IMR-90 (cell line): ENCODE measurements around the gene L3HYPDH. TPM values are rescaled to one million over a fixed set of nuclear protein-coding genes. Genes with fewer than 3 reads are reported as not detected.

ENCODE experiments used
- ATAC-seq: fragments of 200-7000 bp; cut with Tn5 transposase; 2 replicates; pipeline ENCODE4 v1.9.1; 2020; ENCODE audit warnings: low read depth, mild to moderate bottlenecking, moderate library complexity
- BruUV-seq: library from RNA; stranded (reverse); fragments of 400-500 nt; replicated peaks from 2 replicates; lab custom pipeline; 2021; lab: Mats Ljungman, UMichigan
- CTCF ChIA-PET: fragments of 300-600 bp; formaldehyde crosslinking; extraction: SDS; loops from one replicate; lab custom pipeline; 2021; ENCODE audit warnings: antibody characterized with exemption; lab: Yijun Ruan, JAX
- POLR2A ChIA-PET: fragments of 300-600 bp; sonication (Branson Sonifier 250); formaldehyde crosslinking; loops from one replicate; lab custom pipeline; 2022; ENCODE audit warnings: antibody characterized with exemption; ENCODE audit not compliant: unreplicated experiment; lab: Charles Lee
- DNase-seq: peaks from one replicate; pipeline ENCODE4 v3.0.0; 2013
- H2AFZ ChIP-seq: replicated peaks from 2 replicates; pipeline ENCODE3; 2013; ENCODE audit warnings: low read length, mild to moderate bottlenecking; ENCODE audit not compliant: poor library complexity
- H2AK5ac ChIP-seq: 2 replicates; pipeline ENCODE4 v1.6.1; 2013; ENCODE audit warnings: low read depth, low read length, inconsistent platforms
- H2AK9ac ChIP-seq: replicated peaks from 2 replicates; pipeline ENCODE3; 2013; ENCODE audit warnings: mild to moderate bottlenecking, low read depth, low read length, moderate library complexity; ENCODE audit not compliant: poor library complexity
- H2BK120ac ChIP-seq: 2 replicates; pipeline ENCODE4 v1.6.1; 2013; ENCODE audit warnings: low read depth, low read length, inconsistent platforms
- H2BK15ac ChIP-seq: 3 replicates; pipeline ENCODE4 v1.6.1; 2013; ENCODE audit warnings: low read depth, low read length, inconsistent platforms
- H2BK20ac ChIP-seq: 2 replicates; pipeline ENCODE4 v1.6.1; 2013; ENCODE audit warnings: low read depth, mild to moderate bottlenecking, inconsistent platforms, low read length, moderate library complexity
- H2BK5ac ChIP-seq: 2 replicates; pipeline ENCODE4 v1.6.1; 2013; ENCODE audit warnings: mild to moderate bottlenecking, low read depth, low read length, inconsistent platforms; ENCODE audit not compliant: poor library complexity, severe bottlenecking
- H3K14ac ChIP-seq: replicated peaks from 2 replicates; pipeline ENCODE4 v1.6.1; 2013; ENCODE audit warnings: low read depth, low read length, inconsistent platforms
- H3K18ac ChIP-seq: 2 replicates; pipeline ENCODE4 v1.6.1; 2013; ENCODE audit warnings: low read depth, low read length, control low read depth
- H3K23ac ChIP-seq: 2 replicates; pipeline ENCODE4 v1.6.1; 2013; ENCODE audit warnings: low read depth, low read length, inconsistent platforms
- H3K27ac ChIP-seq: 2 replicates; pipeline ENCODE4 v1.5.1; 2013; ENCODE audit warnings: mild to moderate bottlenecking, control low read depth, low read length; ENCODE audit not compliant: insufficient read depth
- H3K27me3 ChIP-seq: 2 replicates; pipeline ENCODE4 v1.6.1; 2013; ENCODE audit warnings: low read length; ENCODE audit not compliant: control insufficient read depth, insufficient read depth
- H3K36me3 ChIP-seq: 2 replicates; pipeline ENCODE4 v1.6.1; 2013; ENCODE audit warnings: low read length, mixed read lengths; ENCODE audit not compliant: control insufficient read depth, insufficient read depth
- H3K4ac ChIP-seq: 2 replicates; pipeline ENCODE4 v1.6.1; 2013; ENCODE audit warnings: low read depth, low read length, inconsistent platforms
- H3K4me1 ChIP-seq: 2 replicates; pipeline ENCODE4 v1.6.1; 2013; ENCODE audit warnings: low read length, mixed read lengths; ENCODE audit not compliant: control insufficient read depth, insufficient read depth
- H3K4me2 ChIP-seq: 2 replicates; pipeline ENCODE4 v1.6.1; 2013; ENCODE audit warnings: low read depth, mild to moderate bottlenecking, control low read depth, low read length, moderate library complexity
- H3K4me3 ChIP-seq: 2 replicates; pipeline ENCODE4 v1.5.1; 2013; ENCODE audit warnings: low read depth, mild to moderate bottlenecking, control low read depth, low read length, moderate library complexity; ENCODE audit not compliant: insufficient read depth
- H3K56ac ChIP-seq: 2 replicates; pipeline ENCODE4 v1.6.1; 2013; ENCODE audit warnings: low read length, inconsistent platforms; ENCODE audit not compliant: insufficient read depth; ENCODE audit errors: extremely low read depth
- H3K79me1 ChIP-seq, 2 experiments: 2 replicates each; pipeline ENCODE4 v1.6.1; 2013; ENCODE audit warnings: low read length in 2 of 2, inconsistent platforms in 1 of 2, low read depth in 1 of 2
- H3K9ac ChIP-seq: 2 replicates; pipeline ENCODE4 v1.6.1; 2013; ENCODE audit warnings: low read depth, low read length, control low read depth
- H3K9me1 ChIP-seq: 2 replicates; pipeline ENCODE4 v1.6.1; 2013; ENCODE audit warnings: low read length, inconsistent platforms; ENCODE audit not compliant: insufficient read depth
- H3K9me3 ChIP-seq: 2 replicates; pipeline ENCODE4 v1.6.1; 2013; ENCODE audit warnings: low read length; ENCODE audit not compliant: control insufficient read depth, insufficient read depth
- H4K20me1 ChIP-seq: 2 replicates; pipeline ENCODE4 v1.6.1; 2013; ENCODE audit warnings: low read length, inconsistent platforms; ENCODE audit not compliant: insufficient read depth
- H4K5ac ChIP-seq: 2 replicates; pipeline ENCODE4 v1.6.1; 2013; ENCODE audit warnings: mild to moderate bottlenecking, low read depth, low read length, control low read depth
- H4K8ac ChIP-seq, 2 experiments: 2 replicates each; pipeline ENCODE4 v1.6.1; 2013; ENCODE audit warnings: low read depth in 2 of 2, low read length in 2 of 2, control low read depth in 1 of 2, inconsistent platforms in 1 of 2
- H4K91ac ChIP-seq: 2 replicates; pipeline ENCODE4 v1.6.1; 2013; ENCODE audit warnings: low read depth, low read length, inconsistent platforms; ENCODE audit not compliant: insufficient read depth
- BHLHE40 ChIP-seq: fragments of 150-350 bp; IDR thresholded peaks from 2 replicates; pipeline ENCODE4 v1.6.1; 2016; ENCODE audit warnings: mild to moderate bottlenecking, low read depth, low read length
- CEBPB ChIP-seq: IDR thresholded peaks from 2 replicates; pipeline ENCODE4 v1.6.1; 2012; ENCODE audit warnings: low read depth, low read length, improper control_type of control experiment
- CHD1 ChIP-seq: IDR thresholded peaks from 2 replicates; pipeline ENCODE4 v1.6.1; 2012; ENCODE audit warnings: low read depth, low read length, improper control_type of control experiment
- MAFK ChIP-seq: IDR thresholded peaks from 2 replicates; pipeline ENCODE4 v1.6.1; 2012; ENCODE audit warnings: low read depth, low read length, improper control_type of control experiment
- MAZ ChIP-seq: IDR thresholded peaks from 2 replicates; pipeline ENCODE4 v1.6.1; 2012; ENCODE audit warnings: low read depth, mild to moderate bottlenecking, low read length, improper control_type of control experiment, moderate library complexity, borderline replicate concordance
- MXI1 ChIP-seq: IDR thresholded peaks from 2 replicates; pipeline ENCODE4 v1.6.1; 2012; ENCODE audit warnings: low read depth, mild to moderate bottlenecking, low read length, moderate library complexity, borderline replicate concordance
- NFE2L2 ChIP-seq: fragments of 150-350 bp; IDR thresholded peaks from 2 replicates; pipeline ENCODE4 v1.6.1; 2016; ENCODE audit warnings: low read depth, mild to moderate bottlenecking, low read length
- POLR2A ChIP-seq: IDR thresholded peaks from 2 replicates; pipeline ENCODE4 v1.6.1; 2012; ENCODE audit warnings: mild to moderate bottlenecking, low read depth, low read length
- RAD21 ChIP-seq: IDR thresholded peaks from 2 replicates; pipeline ENCODE4 v1.6.1; 2012; ENCODE audit warnings: low read length, improper control_type of control experiment
- RCOR1 ChIP-seq: IDR thresholded peaks from 2 replicates; pipeline ENCODE4 v1.6.1; 2012; ENCODE audit warnings: mild to moderate bottlenecking, low read length, improper control_type of control experiment; ENCODE audit not compliant: insufficient replicate concordance
- RFX5 ChIP-seq: IDR thresholded peaks from 2 replicates; pipeline ENCODE4 v1.8.0; 2012; ENCODE audit warnings: low read depth, mild to moderate bottlenecking, low read length, moderate library complexity
- WGBS, 2 experiments: methylation state at CpG; one replicate each; pipeline versions ENCODE4 v1.1.5 to v1.1.7; 2013; ENCODE audit warnings: missing lambda C conversion rate in 2 of 2; ENCODE audit not compliant: insufficient read length in 1 of 2; ENCODE audit errors: extremely low coverage in 2 of 2; 5-methylcytosine and 5-hydroxymethylcytosine counted together
- dilution Hi-C: fragments of 300-500 bp; cut with HindIII; formaldehyde crosslinking; loops from one replicate; pipeline ENCODE4 v1.14.3; 2018; ENCODE audit warnings: low sequenced_read_pairs; ENCODE audit not compliant: unreplicated experiment
- in situ Hi-C: fragments of 300-500 bp; cut with MboI; formaldehyde crosslinking; loops from 3 replicates; pipeline ENCODE4 v1.14.3; 2019; ENCODE audit warnings: low sequenced_read_pairs, inconsistent platforms, mixed read lengths
- intact Hi-C: fragments of 100-400 bp; cut with micrococcal nuclease; formaldehyde crosslinking; loops from 2 replicates; pipeline ENCODE4 v1.10.0; 2022
- polyA plus RNA-seq, 3 experiments: library from polyadenylated mRNA; depleted of rRNA; stranded (reverse); fragments of >200 nt; gene quantifications; 2 replicates each; pipeline ENCODE4 v1.2.3, GENCODE V29; 2012; ENCODE audit warnings: low replicate concordance in 1 of 3
- total RNA-seq: library from RNA; depleted of rRNA; stranded (reverse); fragments of >200 nt; gene quantifications from 2 replicates; pipeline ENCODE4 v1.2.3, GENCODE V29; 2012
- TF ChIP-seq, protein P1 (sequence below): fragments of 150-350 bp; IDR thresholded peaks from 2 replicates; pipeline ENCODE4 v1.6.1; 2016; ENCODE audit warnings: low read depth, mild to moderate bottlenecking, low read length, moderate library complexity, borderline replicate concordance
- TF ChIP-seq, protein P2 (sequence below): fragments of 150-350 bp; IDR thresholded peaks from 2 replicates; pipeline ENCODE4 v1.6.1; 2017; ENCODE audit warnings: mild to moderate bottlenecking, antibody characterized with exemption, low read length, low read depth

Gene L3HYPDH
- total and polyA plus RNA-seq, 2 of the 4 experiments (the other 2 are of a cell fraction): 40.9 to 49.1 TPM

DNA sequence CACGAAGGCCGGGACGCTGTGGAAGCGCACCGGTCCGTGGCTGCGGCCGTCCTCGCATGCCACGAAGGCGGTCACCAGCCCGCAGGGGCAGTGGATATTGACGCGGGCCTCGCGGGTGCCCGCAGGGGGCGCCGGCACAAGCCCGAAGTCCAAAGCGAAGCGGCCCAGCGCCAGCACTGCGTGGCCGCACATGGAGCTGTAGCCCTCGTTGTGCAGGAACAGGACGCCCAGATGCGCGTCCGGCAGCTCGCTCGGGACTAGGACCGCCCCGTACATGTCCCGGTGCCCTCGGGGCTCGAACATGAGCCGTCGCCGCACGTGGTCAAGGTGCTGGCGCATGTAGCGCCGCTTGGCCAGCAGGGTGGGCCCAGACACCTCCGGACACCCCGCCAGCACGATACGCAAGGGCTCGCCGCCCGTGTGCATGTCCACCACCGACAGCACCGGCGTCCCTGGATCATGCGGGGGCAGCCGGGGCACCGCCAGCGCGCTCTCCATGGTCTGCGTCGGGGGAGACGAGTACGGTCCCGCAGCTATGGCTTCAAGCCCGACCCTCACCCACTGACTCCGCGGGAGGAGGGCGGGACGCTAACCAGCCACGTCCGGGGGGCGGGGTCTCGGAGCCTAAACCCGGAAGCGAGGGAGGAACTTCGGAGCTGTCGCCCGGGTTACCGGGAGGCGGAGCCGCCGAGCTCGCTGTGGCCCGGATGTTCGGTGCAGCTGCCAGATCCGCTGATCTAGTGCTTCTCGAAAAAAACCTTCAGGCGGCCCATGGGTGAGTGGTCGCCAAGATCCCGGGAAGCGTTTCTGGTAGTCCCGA, at the start of gene L3HYPDH, which contains the start of gene JKAMP (continued):
- TF ChIP-seq, protein P1, sequence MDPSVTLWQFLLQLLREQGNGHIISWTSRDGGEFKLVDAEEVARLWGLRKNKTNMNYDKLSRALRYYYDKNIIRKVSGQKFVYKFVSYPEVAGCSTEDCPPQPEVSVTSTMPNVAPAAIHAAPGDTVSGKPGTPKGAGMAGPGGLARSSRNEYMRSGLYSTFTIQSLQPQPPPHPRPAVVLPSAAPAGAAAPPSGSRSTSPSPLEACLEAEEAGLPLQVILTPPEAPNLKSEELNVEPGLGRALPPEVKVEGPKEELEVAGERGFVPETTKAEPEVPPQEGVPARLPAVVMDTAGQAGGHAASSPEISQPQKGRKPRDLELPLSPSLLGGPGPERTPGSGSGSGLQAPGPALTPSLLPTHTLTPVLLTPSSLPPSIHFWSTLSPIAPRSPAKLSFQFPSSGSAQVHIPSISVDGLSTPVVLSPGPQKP: no peak
- TF ChIP-seq CHD1 (peak; percentile 37; the same call in 1 of the 2 replicates), POLR2A (peak; percentile 91), RAD21 (no peak)

DNA sequence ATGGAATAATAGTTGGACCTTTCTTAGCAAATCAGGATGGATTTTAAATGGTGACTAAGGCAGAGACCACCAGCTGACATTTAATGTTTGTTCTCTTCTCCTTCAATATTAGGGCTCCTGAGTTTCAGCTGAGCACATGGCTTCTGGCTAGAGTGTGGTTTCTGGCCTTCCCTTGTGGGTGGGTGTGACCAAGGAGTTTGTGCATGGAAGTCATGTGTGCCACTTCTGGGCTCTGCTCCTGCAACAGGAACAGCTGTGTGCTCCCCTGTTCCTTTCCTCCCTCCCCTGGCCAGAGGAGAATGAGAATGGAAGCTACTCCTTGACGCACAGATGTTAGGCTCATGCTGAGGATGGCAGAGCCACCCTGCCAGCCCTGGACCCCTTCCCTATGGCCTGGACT, 48.2 kb upstream of the L3HYPDH start:
- Histone ChIP-seq H3K27ac (no peak overlapping the region), H2BK5ac (no peak overlapping the region), H3K18ac (no peak overlapping the region), H3K23ac (no peak overlapping the region), H4K5ac (no peak overlapping the region), H3K14ac (no peak overlapping the region), H3K4ac (no peak overlapping the region), H3K27me3 (no peaks in the 10 kb centered on the region), H3K4me1 (peaks cover 10% of the 10 kb centered on the region), H2BK15ac (no peak overlapping the region), H3K56ac (no peak overlapping the region), H2AK9ac (peak overlapping the region; percentile 7), H4K20me1 (no peaks in the 10 kb centered on the region), H4K8ac (no peak overlapping the region), H3K79me1 (no peaks in the 10 kb centered on the region), H3K9me3 (no peaks in the 10 kb centered on the region), H4K91ac (no peak overlapping the region), H2AK5ac (0 out of 2 replicates have a peak overlapping the region, but pooled peaks have one; percentile 15), H2AFZ (no peak overlapping the region), H2BK120ac (no peak overlapping the region), H3K4me3 (no peak overlapping the region), H3K9me1 (peaks cover 7% of the 10 kb centered on the region; the same call in 1 of the 2 replicates), H3K4me2 (no peak overlapping the region), H3K9ac (no peak overlapping the region), H2BK20ac (no peak overlapping the region), H3K36me3 (no peaks in the 10 kb centered on the region)
- no CpG with 5 or more reads among the region's 1 CpG for WGBS, 2 experiments
- dilution Hi-C loops (no loop called here), in situ Hi-C loops (no loop called here), intact Hi-C loops (no loop called here)
- POLR2A ChIA-PET: no interaction called here
- no TSS peak for BruUV-seq
- DNase-seq (no peak), ATAC-seq (no peak)
- CTCF ChIA-PET: no interaction called here
- TF ChIP-seq, protein P2, sequence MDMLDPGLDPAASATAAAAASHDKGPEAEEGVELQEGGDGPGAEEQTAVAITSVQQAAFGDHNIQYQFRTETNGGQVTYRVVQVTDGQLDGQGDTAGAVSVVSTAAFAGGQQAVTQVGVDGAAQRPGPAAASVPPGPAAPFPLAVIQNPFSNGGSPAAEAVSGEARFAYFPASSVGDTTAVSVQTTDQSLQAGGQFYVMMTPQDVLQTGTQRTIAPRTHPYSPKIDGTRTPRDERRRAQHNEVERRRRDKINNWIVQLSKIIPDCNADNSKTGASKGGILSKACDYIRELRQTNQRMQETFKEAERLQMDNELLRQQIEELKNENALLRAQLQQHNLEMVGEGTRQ: no peak
- TF ChIP-seq MAFK (no peak), BHLHE40 (no peak), CHD1 (no peak), RFX5 (no peak), NFE2L2 (no peak), CEBPB (no peak), MAZ (no peak), RCOR1 (no peak), MXI1 (no peak)
- TF ChIP-seq, protein P1: no peak
